CD4-positive, alpha-beta T cell (primary cell): ENCODE measurements around the gene GPR107. TPM values are rescaled to one million over a fixed set of nuclear protein-coding genes. Genes with fewer than 3 reads are reported as not detected.

Experiments
- ATAC-seq: fragments of 200-7000 bp; cut with Tn5 transposase; one replicate; pipeline ENCODE4 v1.10.0; 2022; ENCODE audit warnings: mild to moderate bottlenecking; ENCODE audit not compliant: poor library complexity
- CTCF ChIA-PET: fragments of 350-600 bp; sonication (Branson Sonifier 250); formaldehyde crosslinking; loops from one replicate; lab custom pipeline; 2021; ENCODE audit warnings: antibody characterized with exemption, inconsistent platforms; lab: Charles Lee
- POLR2A ChIA-PET: fragments of 350-600 bp; sonication (Branson Sonifier 250); formaldehyde crosslinking; loops from one replicate; lab custom pipeline; 2021; ENCODE audit warnings: antibody characterized with exemption, inconsistent platforms; lab: Charles Lee
- DNase-seq, 14 experiments: peaks; one replicate each; pipeline ENCODE4 v3.0.0-alpha.2; 2013 to 2020; ENCODE audit warnings: mixed read lengths in 2 of 14
- H3K27ac ChIP-seq, 2 donors: one replicate each; pipeline versions ENCODE4 v1.5.1 to v1.7.0; 2013; ENCODE audit warnings: low read length in 2 of 2, low read depth in 1 of 2, mild to moderate bottlenecking in 1 of 2
- H3K27me3 ChIP-seq, 2 experiments: 1 replicate in 1 of 2; 2 replicates in 1 of 2; pipeline versions ENCODE4 v1.6.1 to v1.7.0; 2013; ENCODE audit warnings: low read length in 2 of 2, control low read depth in 1 of 2, mild to moderate bottlenecking in 1 of 2, moderate library complexity in 1 of 2; ENCODE audit not compliant: insufficient read depth in 2 of 2, control insufficient read depth in 1 of 2
- H3K36me3 ChIP-seq: one replicate; pipeline ENCODE4 v1.6.1; 2013; ENCODE audit warnings: low read length, control low read depth; ENCODE audit not compliant: insufficient read depth
- H3K4me1 ChIP-seq: one replicate; pipeline ENCODE4 v1.6.1; 2013; ENCODE audit warnings: low read length, control low read depth; ENCODE audit not compliant: insufficient read depth
- H3K4me3 ChIP-seq: one replicate; pipeline ENCODE4 v1.5.1; 2013; ENCODE audit warnings: mild to moderate bottlenecking, low read length, moderate library complexity
- H3K9me3 ChIP-seq, 2 experiments: 1 replicate in 1 of 2; 2 replicates in 1 of 2; pipeline versions ENCODE4 v1.6.1 to v1.7.0; 2013; ENCODE audit warnings: low read length in 2 of 2, mild to moderate bottlenecking in 2 of 2, control low read depth in 1 of 2, moderate library complexity in 1 of 2; ENCODE audit not compliant: control insufficient read depth in 1 of 2, insufficient read depth in 1 of 2
- H3K27ac Mint-ChIP-seq: one replicate; pipeline ENCODE4 v1.8.0; 2020; ENCODE audit warnings: mixed read lengths
- H3K27me3 Mint-ChIP-seq: one replicate; pipeline ENCODE4 v1.8.0; 2021; ENCODE audit warnings: mixed read lengths
- H3K36me3 Mint-ChIP-seq: one replicate; pipeline ENCODE4 v1.8.0; 2021; ENCODE audit warnings: low read depth, mixed read lengths
- H3K4me1 Mint-ChIP-seq: one replicate; pipeline ENCODE4 v1.8.0; 2021; ENCODE audit warnings: low read depth, mixed read lengths
- H3K4me3 Mint-ChIP-seq: one replicate; pipeline ENCODE4 v1.8.0; 2020; ENCODE audit warnings: mild to moderate bottlenecking, mixed read lengths
- H3K9me3 Mint-ChIP-seq: one replicate; pipeline ENCODE4 v1.8.0; 2020; ENCODE audit warnings: mixed read lengths
- CTCF ChIP-seq: fragments of 200-600 bp; IDR thresholded peaks from one replicate; pipeline ENCODE4 v1.8.0; 2022; ENCODE audit warnings: antibody characterized with exemption, mild to moderate bottlenecking
- intact Hi-C, 2 experiments: fragments of 100-400 bp; cut with DNase I in 1 of 2; cut with micrococcal nuclease in 1 of 2; formaldehyde crosslinking; loops; one replicate each; pipeline versions ENCODE4 v1.15.1 to v1.9.0; 2023 to 2025; cut with DNase I, micrococcal nuclease
- total RNA-seq, 174 experiments: library from RNA in 2 of 174; stranded (reverse) in 2 of 174; gene quantifications; one replicate each; pipeline ENCODE4 v1.2.3 and lab custom pipeline; 2021 to 2026

Gene GPR107
- total RNA-seq, 2 experiments from 2014 or later, result 18.9 to 19.2 TPM

GRCh38 chr9:130156672-130157071, 103.0 kb downstream of the GPR107 start:
- Mint-ChIP-seq H3K36me3 (no peaks in the 10 kb centered on the region), H3K4me1 (no peaks in the 10 kb centered on the region), H3K27me3 (no peaks in the 10 kb centered on the region), H3K9me3 (no peaks in the 10 kb centered on the region), H3K27ac (no peak overlapping the region), H3K4me3 (no peak overlapping the region)
- Histone ChIP-seq H3K4me3 (no peak overlapping the region), H3K9me3 (no peaks in the 10 kb centered on the region), H3K27ac (no peak overlapping the region), H3K4me1 (no peaks in the 10 kb centered on the region), H3K36me3 (no peaks in the 10 kb centered on the region), H3K27me3 (no peaks in the 10 kb centered on the region)
- CTCF ChIA-PET, result no interaction called here
- DNase-seq (no peak), ATAC-seq (no peak)
- intact Hi-C loops, result no loop called here
- POLR2A ChIA-PET, result no interaction called here
- TF ChIP-seq CTCF, result no peak

GRCh38 chr9:130157079-130157478, 103.4 kb downstream of the GPR107 start:
- Mint-ChIP-seq H3K27me3 (no peaks in the 10 kb centered on the region), H3K27ac (no peak overlapping the region), H3K4me1 (no peaks in the 10 kb centered on the region), H3K4me3 (no peak overlapping the region), H3K9me3 (no peaks in the 10 kb centered on the region), H3K36me3 (no peaks in the 10 kb centered on the region)
- TF ChIP-seq CTCF, result no peak
- H3K36me3 ChIP-seq, result no peaks in the 10 kb centered on the region
- no peak for DNase-seq
- H3K4me3 ChIP-seq, result no peak overlapping the region
- no peaks in the 10 kb centered on the region for H3K27me3 ChIP-seq
- intact Hi-C loops, result no loop called here
- POLR2A ChIA-PET, result no interaction called here
- CTCF ChIA-PET, result no interaction called here
- no peak for ATAC-seq
- H3K9me3 ChIP-seq, result no peaks in the 10 kb centered on the region
- H3K27ac ChIP-seq, result no peak overlapping the region
- H3K4me1 ChIP-seq, result no peaks in the 10 kb centered on the region

- H3K27me3 ChIP-seq, result no peaks in the 10 kb centered on the region
- H3K27ac ChIP-seq, result no peak overlapping the region
- H3K4me3 ChIP-seq, result no peak overlapping the region
- TF ChIP-seq CTCF, result no peak
- DNase-seq (no peak), ATAC-seq (no peak)
- H3K36me3 ChIP-seq, result no peaks in the 10 kb centered on the region
- no peaks in the 10 kb centered on the region for H3K4me1 ChIP-seq
- ChIA-PET CTCF (no interaction called here), POLR2A (no interaction called here)
- Mint-ChIP-seq H3K4me3 (no peak overlapping the region), H3K27ac (no peak overlapping the region), H3K4me1 (no peaks in the 10 kb centered on the region), H3K9me3 (no peaks in the 10 kb centered on the region), H3K27me3 (no peaks in the 10 kb centered on the region), H3K36me3 (no peaks in the 10 kb centered on the region)
- intact Hi-C loops, result no loop called here
- H3K9me3 ChIP-seq, result no peaks in the 10 kb centered on the region
Measured at GRCh38 chr9:130158001-130158400, 104.3 kb downstream of the GPR107 start.
